B cell (primary cell): ENCODE data around the gene NRGN.

Source experiments
- CTCF ChIP-seq: fragments of 200-600 bp; IDR thresholded peaks from one replicate; pipeline ENCODE4 v1.8.0; 2022; ENCODE audit warnings: antibody characterized with exemption, mild to moderate bottlenecking
- EZH2 ChIP-seq: IDR thresholded peaks from 2 replicates; pipeline ENCODE4 v1.6.1; 2012; ENCODE audit warnings: borderline replicate concordance, low read depth, mild to moderate bottlenecking, moderate library complexity, low read length; ENCODE audit not compliant: insufficient read depth, poor library complexity, severe bottlenecking

GRCh38 chr11:124716591-124716990, 23.2 kb upstream of the NRGN start:
- TF ChIP-seq CTCF (no peak), EZH2 (no peak)
